Inferior parietal cortex (tissue), 1 donor: Measurements from ENCODE around the gene WNT3.

Experiments
- DNase-seq: peaks from one replicate; pipeline ENCODE4 v3.0.0-alpha.2; 2016; ENCODE audit errors: extremely low spot score

Gene WNT3

GRCh38 chr17:46836500-46836899, 18.0 kb upstream of the WNT3 start:
- DNase-seq: no peak

- no peak for DNase-seq
These were observed 16.4 kb upstream of the WNT3 start for GRCh38 chr17:46834846-46835245.

- DNase-seq: no peak
These were observed 15.3 kb upstream of the WNT3 start for GRCh38 chr17:46833840-46834208.

- peak; percentile 36 for DNase-seq
These were observed 14.7 kb upstream of the WNT3 start for GRCh38 chr17:46832945-46833839.

- no peak for DNase-seq
These were observed 13.9 kb upstream of the WNT3 start for GRCh38 chr17:46832331-46832821.

GRCh38 chr17:46831573-46832330, 13.3 kb upstream of the WNT3 start:
- DNase-seq: no peak

GRCh38 chr17:46827274-46827673, 8.8 kb upstream of the WNT3 start:
- DNase-seq: no peak

- DNase-seq: no peak
These were observed 7.6 kb upstream of the WNT3 start for GRCh38 chr17:46826116-46826515.

GRCh38 chr17:46823657-46824056, 5.2 kb upstream of the WNT3 start:
- DNase-seq: no peak

- DNase-seq: no peak
These were observed 4.0 kb upstream of the WNT3 start for GRCh38 chr17:46822388-46822921.

- no peak for DNase-seq
These were observed 3.2 kb upstream of the WNT3 start for GRCh38 chr17:46821482-46822387.

GRCh38 chr17:46820592-46821450, 2.3 kb upstream of the WNT3 start:
- DNase-seq: no peak

GRCh38 chr17:46819906-46820351, 1.4 kb upstream of the WNT3 start:
- DNase-seq: no peak

- DNase-seq: no peak
These were observed 702 bp upstream of the WNT3 start for GRCh38 chr17:46818929-46819859.

- no peak for DNase-seq
These were observed 637 bp downstream of the WNT3 start for GRCh38 chr17:46817901-46818209.

- no peak for DNase-seq
These were observed 1.2 kb downstream of the WNT3 start for GRCh38 chr17:46817151-46817900.

GRCh38 chr17:46815474-46816353, 2.8 kb downstream of the WNT3 start:
- DNase-seq: no peak

- no peak for DNase-seq
These were observed 4.0 kb downstream of the WNT3 start for GRCh38 chr17:46814446-46814845.
